PC-9 (cell line): ENCODE measurements around the gene USP7. TPM values are rescaled to one million over a fixed set of nuclear protein-coding genes. Genes with fewer than 3 reads are reported as not detected.

Source experiments
- BruUV-seq: library from RNA; stranded (reverse); fragments of 400-500 nt; replicated peaks from 2 replicates; lab custom pipeline; 2021; lab: Mats Ljungman, UMichigan
- CTCF ChIA-PET: fragments of 300-600 bp; sonication (Branson Sonifier 250); formaldehyde crosslinking; loops from one replicate; lab custom pipeline; 2022; ENCODE audit warnings: antibody characterized with exemption; lab: Charles Lee
- POLR2A ChIA-PET: fragments of 300-600 bp; sonication (Branson Sonifier 250); formaldehyde crosslinking; loops from one replicate; lab custom pipeline; 2022; ENCODE audit warnings: antibody characterized with exemption; ENCODE audit not compliant: unreplicated experiment; lab: Charles Lee
- DNase-seq, 2 experiments: peaks; one replicate each; pipeline versions ENCODE4 v3.0.0 to v3.0.0-alpha.2; 2015 to 2022; ENCODE audit warnings: mixed read lengths in 1 of 2
- H2AFZ ChIP-seq: fragments of 200-600 bp; sonication (generic); 2 replicates; pipeline ENCODE4 v1.8.1; 2017; ENCODE audit warnings: antibody characterized with exemption
- H3F3A ChIP-seq: fragments of 200-600 bp; sonication (generic); 2 replicates; pipeline ENCODE4 v1.8.1; 2017; ENCODE audit warnings: antibody characterized with exemption, mild to moderate bottlenecking, low read depth; ENCODE audit not compliant: insufficient read depth
- H3K27ac ChIP-seq: fragments of 200-600 bp; sonication (generic); 2 replicates; pipeline ENCODE4 v1.6.1; 2016; ENCODE audit warnings: mixed run types
- H3K27me3 ChIP-seq: fragments of 200-600 bp; sonication (generic); 2 replicates; pipeline ENCODE4 v1.6.1; 2016; ENCODE audit warnings: low read depth, mixed run types; ENCODE audit not compliant: insufficient read depth
- H3K36me3 ChIP-seq: fragments of 200-600 bp; sonication (generic); 2 replicates; pipeline ENCODE4 v1.6.1; 2016; ENCODE audit warnings: low read depth, mixed run types
- H3K4me1 ChIP-seq: fragments of 200-600 bp; sonication (generic); replicated peaks from 2 replicates; pipeline ENCODE4 v1.6.1; 2016; ENCODE audit warnings: mixed run types; ENCODE audit not compliant: insufficient read depth
- H3K4me2 ChIP-seq: fragments of 200-600 bp; sonication (generic); 2 replicates; pipeline ENCODE4 v1.6.1; 2017; ENCODE audit warnings: mixed run types
- H3K4me3 ChIP-seq: fragments of 200-600 bp; sonication (generic); 2 replicates; pipeline ENCODE4 v1.6.1; 2016; ENCODE audit warnings: mixed run types
- H3K79me2 ChIP-seq: fragments of 200-600 bp; sonication (generic); 2 replicates; pipeline ENCODE4 v1.6.1; 2017; ENCODE audit warnings: low read depth, mixed run types
- H3K9me2 ChIP-seq: fragments of 200-600 bp; sonication (generic); 2 replicates; pipeline ENCODE4 v1.8.1; 2017; ENCODE audit warnings: mild to moderate bottlenecking; ENCODE audit not compliant: insufficient read depth
- H3K9me3 ChIP-seq: fragments of 200-600 bp; sonication (generic); 2 replicates; pipeline ENCODE4 v1.8.1; 2016; ENCODE audit warnings: low read depth; ENCODE audit not compliant: insufficient read depth
- H4K20me1 ChIP-seq: fragments of 200-600 bp; sonication (generic); 2 replicates; pipeline ENCODE4 v1.8.1; 2017; ENCODE audit not compliant: insufficient read depth
- CTCF ChIP-seq: fragments of 200-600 bp; sonication (generic); conservative IDR thresholded peaks from 2 replicates; pipeline ENCODE4 v1.6.1; 2017; ENCODE audit warnings: mixed run types, antibody characterized with exemption, mild to moderate bottlenecking, moderate library complexity
- EZH2 ChIP-seq: fragments of 200-600 bp; sonication (generic); IDR thresholded peaks from 2 replicates; pipeline ENCODE4 v1.8.0; 2017; ENCODE audit warnings: antibody characterized with exemption, low read depth
- intact Hi-C: fragments of 100-400 bp; cut with micrococcal nuclease; formaldehyde crosslinking; loops from one replicate; pipeline ENCODE4 v1.10.0; 2022; ENCODE audit not compliant: unreplicated experiment
- total RNA-seq: library from RNA; stranded (reverse); gene quantifications from 2 replicates; pipeline ENCODE4 v1.2.3, GENCODE V29; 2021

Gene USP7
- total RNA-seq, 1 experiment from 2014 or later: 167 TPM

- Histone ChIP-seq H3K79me2 (peaks cover 92% of the 10 kb centered on the region), H3K4me3 (no peak overlapping the region), H3K36me3 (no peaks in the 10 kb centered on the region), H3K27me3 (no peaks in the 10 kb centered on the region), H3K9me2 (no peaks in the 10 kb centered on the region), H3F3A (no peaks in the 10 kb centered on the region; the same call in 1 of the 2 replicates), H3K27ac (no peak overlapping the region), H3K9me3 (no peaks in the 10 kb centered on the region), H4K20me1 (peaks cover 86% of the 10 kb centered on the region), H3K4me2 (peak overlapping the region; percentile 97; the same call in 1 of the 2 replicates), H3K4me1 (peaks cover 38% of the 10 kb centered on the region), H2AFZ (no peak overlapping the region)
- intact Hi-C loops: loop anchor here (1.0 to 5.0 kb wide), 2 partner anchors 20 to 154 kb away; no protein-coding TSS in a partner anchor
- ChIA-PET CTCF (interaction anchor here (0.7 to 1.2 kb wide), 2 partner anchors 50 to 59 kb away, joined by 3 to 5 read pairs; no protein-coding TSS in a partner anchor), POLR2A (no interaction called here)
- no peak for DNase-seq
- TF ChIP-seq CTCF (no peak), EZH2 (no peak)
- BruUV-seq: no TSS peak
Observed at GRCh38 chr16:8958344-8959167, 5.2 kb downstream of the USP7 start.

GRCh38 chr16:8957509-8958157, 6.1 kb downstream of the USP7 start:
- no peak for TF ChIP-seq EZH2
- H3K4me1 ChIP-seq: peaks cover 38% of the 10 kb centered on the region
- no peak overlapping the region for H2AFZ ChIP-seq
- H3F3A ChIP-seq: no peaks in the 10 kb centered on the region; the same call in 1 of the 2 replicates
- BruUV-seq: no TSS peak
- peaks cover 95% of the 10 kb centered on the region for H3K79me2 ChIP-seq
- no peak overlapping the region for H3K4me2 ChIP-seq
- no peaks in the 10 kb centered on the region for H3K27me3 ChIP-seq
- H3K9me3 ChIP-seq: no peaks in the 10 kb centered on the region
- intact Hi-C loops: loop anchor here (5.0 kb wide), 1 partner anchor 155 kb away; no protein-coding TSS in a partner anchor
- no peak overlapping the region for H3K27ac ChIP-seq
- H4K20me1 ChIP-seq: peaks cover 92% of the 10 kb centered on the region
- no peak for DNase-seq
- H3K9me2 ChIP-seq: no peaks in the 10 kb centered on the region
- ChIA-PET POLR2A (interaction anchor here (0.7 kb wide), 1 partner anchor 382 kb away, joined by 8 read pairs; no protein-coding TSS in a partner anchor), CTCF (no interaction called here)
- no peaks in the 10 kb centered on the region for H3K36me3 ChIP-seq
- H3K4me3 ChIP-seq: no peak overlapping the region

GRCh38 chr16:8957063-8957397, 6.7 kb downstream of the USP7 start:
- no TSS peak for BruUV-seq
- no peak overlapping the region for H3K4me2 ChIP-seq

More at GRCh38 chr16:8957063-8957397, 6.7 kb downstream of the USP7 start:
- intact Hi-C loops: loop anchor here (5.0 kb wide), 1 partner anchor 155 kb away; no protein-coding TSS in a partner anchor
- Histone ChIP-seq H4K20me1 (peaks cover 92% of the 10 kb centered on the region), H3K27me3 (no peaks in the 10 kb centered on the region), H2AFZ (no peak overlapping the region), H3K27ac (no peak overlapping the region), H3K79me2 (peaks cover 95% of the 10 kb centered on the region), H3K36me3 (no peaks in the 10 kb centered on the region), H3K9me2 (no peaks in the 10 kb centered on the region), H3K4me3 (no peak overlapping the region), H3K4me1 (peaks cover 38% of the 10 kb centered on the region), H3F3A (no peaks in the 10 kb centered on the region; the same call in 1 of the 2 replicates), H3K9me3 (no peaks in the 10 kb centered on the region)
- CTCF ChIA-PET: no interaction called here
- POLR2A ChIA-PET: interaction anchor here (0.7 kb wide), 1 partner anchor 381 kb away, joined by 8 read pairs; no protein-coding TSS in a partner anchor
- DNase-seq: no peak
- TF ChIP-seq CTCF (no peak), EZH2 (no peak)
